Activated CD8-positive, alpha-beta memory T cell treated with anti-CD3 and anti-CD28 coated beads for 48 hours (primary cell): Measurements from ENCODE around the gene PRR22.
"Not testable (repeated sequence)": the region's sequence is repeated elsewhere in the genome, so short reads cannot be mapped to it uniquely, and the experiment has no call there.

Experiments
- DNase-seq, 3 experiments: peaks; one replicate each; pipeline ENCODE4 v3.0.0-alpha.2; 2020; ENCODE audit warnings: low read depth in 2 of 3, low spot score in 2 of 3

Gene PRR22

DNA sequence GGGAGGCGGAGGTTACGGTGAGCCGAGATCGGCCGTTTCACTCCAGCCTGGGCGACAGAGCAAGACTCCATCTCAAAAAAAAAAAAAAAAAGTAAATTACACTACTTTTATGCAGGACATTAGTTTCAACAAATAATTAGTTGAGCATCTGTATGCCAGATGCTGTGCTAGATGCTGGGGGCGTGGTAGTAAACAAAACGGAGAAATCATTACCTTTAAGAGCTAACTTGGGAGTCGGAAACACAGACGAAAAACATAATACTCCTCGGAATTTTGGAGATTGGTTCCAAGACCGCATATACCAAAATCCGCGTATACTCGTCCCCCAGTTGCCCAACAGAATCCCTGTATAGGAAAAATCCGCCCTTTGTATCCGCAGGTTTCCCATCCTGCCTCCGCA, 7.7 kb upstream of the PRR22 start:
- no peak for DNase-seq

GRCh38 chr19:5790559-5791520, 6.3 kb upstream of the PRR22 start, which contains the start of gene DUS3L:
TSS of gene DUS3L (minus strand) at chr19:5791163. CDS start at chr19:5791141, 22 bp downstream.
- DNase-seq, result peak; percentile 89 to 98 (median 95)

GRCh38 chr19:5789886-5790558, 5.5 kb upstream of the PRR22 start:
- DNase-seq, result no peak

DNA sequence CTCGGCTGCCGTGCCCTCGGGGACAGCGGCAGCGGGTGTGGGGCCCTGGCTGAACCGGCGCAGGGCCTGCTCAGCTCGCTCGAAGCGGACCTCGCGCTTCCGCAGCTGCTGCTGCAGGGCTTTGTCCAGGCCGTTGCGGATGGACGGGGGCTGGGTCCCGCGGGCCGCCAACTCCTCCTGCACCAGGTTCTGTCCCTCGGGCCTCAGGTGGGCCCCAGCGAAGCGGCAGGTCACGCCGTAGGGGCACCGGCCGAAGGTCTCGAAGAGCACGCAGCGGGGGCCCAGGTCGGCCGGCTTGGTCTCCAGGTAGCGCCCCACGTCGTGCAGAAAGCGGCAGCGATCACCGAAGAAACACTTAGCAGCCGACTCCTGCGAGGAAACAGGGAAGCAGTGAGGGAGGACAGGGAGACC, 4.8 kb upstream of the PRR22 start:
- no peak for DNase-seq

GRCh38 chr19:5788422-5788821, 3.9 kb upstream of the PRR22 start:
- DNase-seq, result no peak

- no peak for DNase-seq
Observed at GRCh38 chr19:5787409-5788182, 3.0 kb upstream of the PRR22 start.

DNA sequence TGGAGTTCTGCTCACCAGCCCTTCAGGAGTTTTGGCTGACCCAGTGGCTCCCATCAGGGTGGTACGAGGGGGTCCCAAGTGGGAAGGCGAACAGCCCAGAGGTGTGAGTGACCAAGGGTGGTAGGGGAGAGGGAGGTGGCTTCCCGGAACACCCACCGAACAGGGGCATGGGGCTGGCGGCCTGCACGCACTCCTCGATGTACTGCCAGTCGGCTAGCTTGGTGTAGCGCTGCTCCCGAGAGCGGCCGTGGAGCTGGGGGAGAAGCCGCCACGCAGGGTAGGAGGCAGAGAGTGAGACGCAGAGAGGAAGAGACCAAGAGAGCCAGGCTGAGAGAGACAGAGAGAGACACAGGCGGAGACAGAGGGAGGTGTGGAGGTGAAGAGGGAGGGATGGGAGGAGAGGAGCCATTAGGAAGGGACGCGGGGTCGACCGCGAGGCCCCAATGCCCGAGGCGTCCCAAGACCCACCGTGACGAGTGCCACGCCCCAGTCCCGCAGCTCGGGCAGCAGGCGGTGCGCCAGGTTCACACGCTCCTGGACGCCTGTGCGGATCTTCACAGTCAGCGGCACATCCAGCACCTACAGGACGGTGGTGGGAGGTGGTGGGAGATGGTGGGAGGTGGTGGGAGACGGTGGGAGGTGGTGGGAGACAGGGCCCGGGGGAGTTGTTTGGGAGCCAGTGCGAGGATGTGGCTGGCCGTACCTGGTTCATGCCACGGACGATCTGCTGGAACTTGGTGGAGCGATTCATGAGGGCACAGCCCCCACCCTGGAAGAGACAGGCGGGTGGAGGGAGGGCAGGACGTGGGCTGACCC, 2.3 kb upstream of the PRR22 start:
- DNase-seq, result no peak

- DNase-seq, result no peak
Observed at GRCh38 chr19:5785423-5785822, 877 bp upstream of the PRR22 start.

DNA sequence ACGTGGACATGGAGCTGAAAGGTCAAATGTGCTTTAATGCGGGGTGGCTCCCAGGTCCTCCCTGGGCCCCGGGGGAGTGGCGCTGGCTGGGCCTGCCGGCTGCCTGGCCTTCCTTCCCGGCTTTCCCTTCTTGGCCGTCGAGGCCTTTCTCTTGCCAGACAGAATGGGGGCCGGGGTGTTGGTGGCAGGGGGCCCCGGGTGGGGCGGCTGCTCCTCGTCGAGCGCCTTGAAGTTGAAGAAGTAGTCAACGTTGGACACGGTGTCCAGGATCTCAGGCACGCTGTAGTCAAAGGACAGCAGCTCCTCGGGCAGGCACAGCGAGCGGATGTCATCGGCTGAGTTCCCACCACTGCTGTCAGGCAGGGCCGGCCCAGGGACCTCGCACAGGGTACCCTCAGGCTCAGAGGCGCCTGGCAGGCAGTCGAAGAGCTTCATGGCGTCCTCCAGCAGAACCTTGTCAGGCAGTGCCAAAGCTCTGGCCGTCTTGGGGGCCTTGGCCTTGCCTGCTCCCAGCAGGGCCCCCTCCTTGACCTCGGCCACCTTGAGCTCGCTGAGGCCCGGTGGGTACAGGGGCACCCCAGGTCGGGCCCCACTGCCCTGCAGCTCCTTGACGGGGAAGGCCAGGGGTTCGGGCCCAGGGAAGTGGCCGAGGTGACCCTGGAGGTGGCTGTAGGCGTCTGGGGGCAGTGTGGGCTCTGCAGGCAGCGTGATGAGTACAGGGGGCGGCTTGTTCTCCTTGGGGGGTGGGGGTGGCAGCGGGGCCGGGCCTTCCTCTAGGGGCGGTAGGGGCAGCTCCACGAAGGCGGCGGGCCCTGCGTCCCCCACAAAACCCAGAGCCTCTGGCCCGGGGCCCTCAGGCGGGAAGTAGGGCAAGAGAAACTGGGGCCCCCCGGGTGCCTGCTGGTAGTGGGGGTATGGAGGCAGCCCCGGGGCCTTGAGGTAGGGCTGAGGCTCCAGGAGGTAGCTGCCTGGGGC, 1.3 kb downstream of the PRR22 start:
- DNase-seq, result no peak

DNA sequence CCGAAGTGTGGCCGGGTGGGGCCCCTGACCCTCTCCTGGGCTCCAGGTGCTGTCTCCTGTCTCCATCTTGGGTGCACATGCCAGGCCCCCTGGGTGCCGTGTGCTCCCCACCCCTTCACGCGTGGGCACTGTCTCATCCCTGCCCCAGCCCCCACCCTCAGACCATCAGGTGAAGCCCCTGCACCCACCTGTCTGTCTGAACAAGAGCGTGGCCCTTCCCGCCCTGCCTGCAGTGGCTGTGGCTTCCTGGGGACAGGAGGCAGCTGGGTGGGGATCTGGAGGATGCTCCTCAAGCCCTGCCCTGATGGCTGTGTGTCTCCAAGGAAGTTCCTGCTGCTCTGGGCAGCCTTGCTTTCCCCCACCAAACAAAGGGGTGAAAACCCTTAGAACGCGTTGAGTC, 2.2 kb downstream of the PRR22 start:
- DNase-seq, result no peak

DNA sequence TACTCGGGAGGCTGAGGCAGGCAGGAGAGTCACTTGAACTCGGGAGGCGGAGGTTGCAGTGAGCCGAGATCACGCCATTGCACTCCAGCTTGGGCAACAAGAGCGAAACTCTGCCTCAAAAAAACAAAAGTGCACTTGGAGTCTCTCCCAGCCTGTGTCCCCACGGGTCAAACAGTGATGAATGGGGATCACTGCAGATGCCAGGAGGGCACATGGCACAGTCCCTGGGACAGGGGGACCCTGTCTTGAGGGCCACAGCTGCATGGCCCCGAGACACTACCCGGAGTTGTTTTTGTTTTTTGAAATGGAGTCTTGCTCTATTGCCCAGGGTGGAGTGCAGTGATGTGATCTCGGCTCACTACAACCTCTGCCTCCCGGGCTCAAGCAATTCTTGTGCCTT, 3.6 kb downstream of the PRR22 start:
- not testable (repeated sequence) for DNase-seq

DNA sequence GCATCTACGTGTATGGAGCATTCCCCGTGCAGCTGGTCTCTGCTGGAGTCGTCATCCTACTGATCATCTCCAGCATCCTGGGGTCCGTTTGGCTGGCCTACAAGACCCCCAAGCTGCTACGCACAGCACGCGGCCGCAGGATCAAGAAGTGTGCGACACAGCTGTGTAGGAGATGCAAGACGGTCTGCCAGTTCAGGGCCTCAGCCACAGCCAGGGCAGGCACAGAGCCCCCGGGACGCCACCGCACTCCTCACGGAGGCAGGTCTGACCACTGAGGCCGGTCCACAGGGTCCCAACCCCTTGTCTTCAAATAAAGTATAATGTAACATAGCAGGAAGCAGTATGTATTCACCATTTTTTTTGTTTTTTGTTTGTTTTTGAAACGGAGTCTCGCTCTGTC, 6.1 kb downstream of the PRR22 start:
- DNase-seq, result no peak

DNA sequence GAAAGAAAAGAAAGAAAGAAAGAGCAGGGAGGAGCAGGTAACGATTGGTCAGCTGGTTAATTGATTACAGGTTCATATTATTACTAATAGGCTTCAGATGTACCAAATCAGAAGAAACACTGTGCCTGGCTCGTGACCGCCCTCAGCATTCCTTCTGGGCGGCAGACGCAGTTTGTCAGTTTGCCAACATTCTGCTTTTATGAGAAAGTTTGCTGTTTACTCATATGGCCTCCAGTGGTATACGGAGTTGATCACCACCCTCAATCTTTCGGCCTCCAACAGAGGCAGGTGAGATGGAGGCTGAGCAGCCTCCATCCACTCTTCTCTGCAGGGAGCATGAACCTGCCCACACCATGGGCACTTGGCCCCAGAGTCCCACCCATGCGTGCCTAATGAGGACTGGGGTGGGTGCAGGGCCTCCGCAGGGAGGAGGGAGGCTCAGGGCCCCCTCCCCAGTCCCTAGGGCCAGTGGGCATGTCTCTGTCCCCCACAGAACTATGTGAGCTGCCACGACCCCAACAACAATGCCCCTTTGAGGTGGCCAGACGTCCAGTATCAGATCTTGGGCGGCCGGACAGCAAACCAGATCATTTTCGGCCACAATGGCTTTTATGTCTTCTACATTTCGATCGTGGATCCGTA, 8.8 kb downstream of the PRR22 start:
- no peak for DNase-seq

GRCh38 chr19:5774921-5775320, 9.6 kb downstream of the PRR22 start:
- DNase-seq, result no peak

DNA sequence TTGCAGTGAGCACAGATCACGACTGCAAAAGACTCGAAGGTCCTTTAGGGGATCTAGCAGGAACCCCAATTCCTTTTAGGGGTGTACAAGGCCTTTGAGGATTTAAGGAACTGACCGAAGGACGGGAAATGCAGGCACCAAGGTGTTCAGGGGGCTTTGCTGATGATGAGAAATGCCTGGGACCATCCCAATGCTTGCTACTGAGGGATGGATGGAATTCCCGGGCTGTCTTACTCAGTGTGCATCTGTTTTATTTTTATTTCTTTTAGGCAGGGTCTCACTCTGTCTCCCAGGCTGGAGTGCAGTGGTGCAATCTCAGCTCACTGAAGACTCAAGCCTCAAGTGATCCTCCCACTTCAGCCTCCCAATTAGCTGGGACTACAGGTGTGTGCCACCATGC, 11.3 kb downstream of the PRR22 start:
- DNase-seq, result no peak

- no peak for DNase-seq
Observed at GRCh38 chr19:5772416-5772815, 12.1 kb downstream of the PRR22 start.

GRCh38 chr19:5767949-5768348, 16.6 kb downstream of the PRR22 start:
- no peak for DNase-seq

- no peak for DNase-seq
Observed at GRCh38 chr19:5765220-5765619, 19.3 kb downstream of the PRR22 start.

- DNase-seq, result no peak
Observed at GRCh38 chr19:5762608-5763217, 21.8 kb downstream of the PRR22 start.
